GM04504 (cell line): ENCODE data around the gene NOPCHAP1.
"Not testable (repeated sequence)": the region's sequence is repeated elsewhere in the genome, so short reads cannot be mapped to it uniquely, and the experiment has no call there.

Source experiments
- DNase-seq: peaks from one replicate; pipeline ENCODE4 v3.0.0-alpha.2; 2012; ENCODE audit warnings: low read depth

Gene NOPCHAP1

DNA sequence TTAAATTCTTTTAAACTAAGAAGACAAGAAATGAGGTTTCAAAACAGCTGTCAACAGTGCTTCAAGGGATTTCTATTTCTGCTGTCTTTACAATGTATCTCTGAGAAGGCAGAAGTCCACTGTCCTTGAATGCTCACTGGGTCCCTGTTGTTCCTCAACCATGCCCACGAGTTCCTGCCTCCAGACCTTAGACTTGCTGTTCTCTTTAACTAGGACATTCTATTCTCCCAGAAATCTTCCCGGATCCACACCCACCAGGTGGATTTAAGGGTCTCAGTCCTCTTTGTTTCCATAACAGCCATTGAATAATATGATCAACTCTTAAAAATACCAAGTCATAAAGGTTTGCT lies 21.3 kb upstream of the NOPCHAP1 start:
- no peak for DNase-seq

DNA sequence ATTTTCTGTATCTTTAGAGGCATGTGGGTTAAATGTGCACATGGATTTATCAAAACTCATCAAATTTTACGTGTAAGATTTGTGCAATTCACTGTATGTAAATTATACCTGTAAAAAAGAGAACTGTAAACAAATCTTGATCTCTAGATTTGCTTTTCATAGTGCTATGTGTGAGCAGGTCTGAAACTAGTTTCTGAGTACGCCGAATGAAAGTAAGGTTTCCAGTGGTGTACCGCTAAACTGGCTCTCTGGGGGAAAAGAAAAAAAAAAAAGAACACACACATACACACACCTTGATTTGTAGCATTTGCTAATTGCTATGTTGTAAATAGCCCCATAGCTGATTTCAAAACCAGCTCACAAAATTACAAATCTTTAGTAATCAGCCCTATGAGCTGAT lies 19.4 kb upstream of the NOPCHAP1 start:
- no peak for DNase-seq

DNA sequence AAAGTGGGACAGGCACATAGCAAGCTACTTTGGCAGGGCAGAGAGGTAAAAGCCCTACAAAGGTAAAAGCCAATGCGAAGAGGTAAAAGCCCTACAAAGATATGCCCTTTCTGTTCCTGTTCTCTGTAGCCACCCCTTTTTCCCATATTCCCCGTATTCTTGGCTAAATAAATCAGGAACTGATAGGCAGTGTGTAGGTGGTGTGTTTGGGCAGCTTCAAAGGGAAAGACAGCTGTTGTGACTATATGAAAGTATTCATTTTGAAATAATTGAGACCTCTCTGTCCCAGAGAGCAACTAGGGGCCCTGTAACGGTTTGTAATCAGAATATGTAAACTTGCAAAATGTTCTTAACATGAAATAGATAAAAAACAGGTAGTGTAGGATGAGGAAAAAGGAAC lies 16.8 kb upstream of the NOPCHAP1 start:
- no peak for DNase-seq

DNA sequence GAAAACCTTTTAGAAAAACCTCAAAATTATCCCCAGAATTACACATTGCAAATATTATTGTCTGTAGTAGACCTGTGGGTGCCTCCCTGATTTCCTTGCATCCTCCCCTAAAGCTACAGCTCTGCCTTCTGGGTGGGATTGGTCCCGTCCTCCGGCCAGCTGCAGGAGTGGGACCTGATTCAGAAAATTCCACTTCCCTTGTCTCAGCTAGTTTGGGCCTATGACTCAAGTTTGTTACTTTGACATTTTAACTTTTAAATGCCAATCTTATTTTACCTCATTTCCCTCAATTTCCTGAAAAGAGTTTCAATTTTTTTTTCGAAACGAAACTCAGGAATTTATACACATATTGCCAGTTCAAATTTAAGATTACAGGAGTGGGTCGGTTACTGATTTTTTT lies 14.8 kb upstream of the NOPCHAP1 start:
- no peak for DNase-seq

DNA sequence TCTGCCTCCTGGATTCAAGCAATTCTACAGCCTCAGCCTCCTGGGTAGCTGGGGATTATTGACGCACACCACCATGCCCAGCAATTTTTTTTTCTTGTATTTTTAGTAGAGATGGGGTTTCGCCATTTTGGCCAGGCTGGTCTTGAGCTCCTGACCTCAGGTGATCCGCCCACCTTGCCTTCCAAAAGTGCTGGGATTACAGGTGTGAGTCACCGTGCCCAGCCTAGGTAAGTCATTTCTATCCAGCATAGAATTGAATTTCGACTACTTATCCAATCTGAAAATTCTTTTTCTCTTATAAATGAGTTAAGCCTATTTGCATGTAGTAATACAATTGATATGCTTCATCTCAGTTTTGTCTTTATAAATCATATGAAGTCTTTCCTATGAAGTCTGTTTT lies 12.9 kb upstream of the NOPCHAP1 start:
- DNase-seq: no peak

DNA sequence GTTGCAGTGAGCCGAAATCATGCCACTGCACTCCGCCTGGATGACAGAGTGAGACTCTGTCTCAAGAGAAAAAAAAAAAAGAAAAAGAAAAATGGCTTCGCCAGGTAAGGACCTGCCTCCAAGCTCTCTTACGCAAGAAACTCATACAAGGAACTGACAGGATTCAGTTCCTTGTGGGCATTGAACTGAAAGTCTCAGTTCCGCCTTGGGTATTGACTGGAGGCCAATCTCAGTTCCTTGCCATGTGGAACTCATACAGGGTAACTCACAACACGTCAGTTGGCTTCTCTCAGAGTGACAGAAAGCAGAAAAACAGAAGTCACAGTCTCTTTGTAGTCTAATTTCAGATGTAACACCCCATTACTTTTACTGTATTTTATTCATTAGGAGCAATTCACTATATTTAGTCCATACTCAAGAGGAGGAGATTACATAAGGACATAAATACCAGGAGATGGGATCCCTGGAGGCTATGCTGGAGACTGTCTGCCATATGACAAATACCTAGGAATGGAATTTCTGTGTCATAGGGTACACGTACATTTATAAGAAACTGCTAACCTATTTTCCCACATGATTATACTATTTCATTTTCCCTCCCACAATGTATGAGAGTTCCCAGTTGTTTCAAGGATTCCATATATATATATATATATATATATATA lies 11.4 kb upstream of the NOPCHAP1 start:
- DNase-seq: no peak

DNA sequence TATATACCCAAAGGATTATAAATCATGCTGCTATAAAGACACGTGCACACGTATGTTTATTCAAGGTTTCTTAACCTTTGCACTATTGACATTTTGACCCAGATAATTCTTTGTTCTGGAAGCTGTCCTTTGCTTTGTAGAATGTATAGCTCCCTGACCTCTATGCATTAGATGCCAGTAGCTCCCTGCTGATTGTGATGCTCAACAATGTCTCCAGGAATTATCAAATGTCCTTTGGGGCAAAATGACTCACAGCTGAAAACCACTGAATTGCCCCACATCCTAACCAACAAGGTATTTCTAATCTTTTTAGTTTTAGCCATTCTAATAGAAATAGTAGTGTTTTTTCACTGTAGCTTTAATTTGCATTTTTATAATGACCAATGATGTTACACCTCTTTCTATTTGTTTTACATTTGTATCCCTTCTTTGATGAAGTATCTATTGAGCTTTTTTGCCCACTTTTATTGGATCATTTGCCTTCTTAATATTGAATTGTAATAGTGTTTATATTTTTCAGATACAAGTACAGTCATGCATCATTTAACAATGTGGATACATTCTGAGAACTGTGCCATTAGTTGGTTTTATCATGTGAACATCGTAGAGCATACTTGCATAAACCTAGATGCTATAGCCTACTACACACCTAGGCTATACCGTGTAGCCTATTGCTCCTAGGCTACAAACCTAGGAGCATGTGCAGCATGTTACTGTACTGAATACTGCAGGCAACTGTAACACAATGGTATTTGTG lies 10.4 kb upstream of the NOPCHAP1 start:
- peak; percentile 33 for DNase-seq

DNA sequence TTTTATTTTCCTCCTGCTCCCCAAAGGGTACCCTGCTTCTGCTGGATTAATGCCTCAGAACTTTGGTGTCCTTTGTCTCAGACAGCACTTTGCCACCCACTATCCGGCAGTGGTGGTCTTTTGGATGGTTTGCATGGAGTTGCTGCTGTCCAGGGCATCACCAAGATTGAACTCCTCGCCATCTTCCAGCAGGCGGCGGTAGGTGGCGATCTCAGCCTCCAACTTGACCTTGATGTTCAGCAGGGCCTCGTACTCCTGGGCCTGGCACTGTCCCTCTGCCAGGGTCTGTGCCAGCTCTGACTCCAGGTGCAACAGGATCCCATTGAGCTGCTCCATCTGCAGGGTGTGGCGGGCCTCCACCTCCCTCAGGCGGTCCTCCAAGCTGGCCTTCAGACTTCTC lies 9.4 kb upstream of the NOPCHAP1 start:
- DNase-seq: no peak

DNA sequence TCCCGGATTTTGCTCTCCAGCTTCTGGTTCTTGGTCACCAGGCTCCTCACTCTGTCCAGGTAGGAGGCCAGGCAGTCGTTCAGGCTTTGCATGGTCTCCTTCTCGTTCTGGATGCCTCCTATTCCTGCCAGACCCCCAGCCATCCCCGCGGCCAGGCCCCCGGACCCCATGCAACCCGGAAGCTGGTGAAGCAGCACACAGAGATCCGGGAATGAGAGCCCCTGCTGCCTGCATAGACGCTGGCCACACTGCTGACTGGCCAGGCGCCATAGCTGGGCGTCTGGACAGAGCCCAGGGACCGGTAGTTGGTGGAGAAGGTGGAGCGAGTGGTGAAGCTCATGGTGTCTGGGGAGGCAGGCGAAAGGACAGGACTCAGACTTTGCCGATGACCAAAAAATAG lies 8.4 kb upstream of the NOPCHAP1 start:
- DNase-seq: not testable (repeated sequence)

DNA sequence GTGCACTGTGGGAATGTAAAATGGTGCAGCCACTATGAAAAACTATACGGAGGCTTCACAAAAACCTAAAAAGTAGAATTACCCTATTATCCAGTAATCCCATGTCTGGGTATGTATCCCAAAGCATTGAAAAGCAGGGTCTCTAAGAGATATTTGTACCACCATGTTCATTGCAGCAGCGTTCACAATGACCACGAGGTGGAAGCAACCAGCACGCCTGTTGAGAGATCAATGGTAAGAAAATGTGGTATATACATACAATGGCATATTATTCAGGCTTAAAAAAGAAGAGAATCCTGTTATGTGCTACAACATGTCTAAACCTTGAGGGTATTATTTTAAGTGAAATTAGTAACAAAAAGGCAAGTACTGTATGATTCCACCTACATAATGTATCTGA lies 910 bp upstream of the NOPCHAP1 start:
- no peak for DNase-seq

DNA sequence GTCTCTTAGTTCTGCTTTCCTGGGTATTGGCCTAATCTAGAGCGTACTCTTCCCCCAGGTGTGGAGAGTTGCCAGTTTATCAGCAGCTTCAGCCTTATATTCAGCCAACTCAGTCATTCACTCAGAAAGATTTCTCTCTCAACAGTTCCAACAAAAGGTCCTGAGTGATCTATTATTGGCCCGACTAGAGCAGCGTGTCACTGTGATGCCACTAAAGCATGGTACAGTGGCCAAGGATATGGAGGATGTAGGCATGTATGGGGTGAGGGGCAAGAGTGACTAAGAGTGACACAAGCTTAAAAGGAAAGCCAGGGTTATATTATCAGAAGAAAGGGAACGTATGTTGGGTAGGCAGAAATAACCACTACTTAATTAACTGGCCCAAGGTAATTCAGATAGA lies 4.8 kb downstream of the NOPCHAP1 start:
- no peak for DNase-seq

DNA sequence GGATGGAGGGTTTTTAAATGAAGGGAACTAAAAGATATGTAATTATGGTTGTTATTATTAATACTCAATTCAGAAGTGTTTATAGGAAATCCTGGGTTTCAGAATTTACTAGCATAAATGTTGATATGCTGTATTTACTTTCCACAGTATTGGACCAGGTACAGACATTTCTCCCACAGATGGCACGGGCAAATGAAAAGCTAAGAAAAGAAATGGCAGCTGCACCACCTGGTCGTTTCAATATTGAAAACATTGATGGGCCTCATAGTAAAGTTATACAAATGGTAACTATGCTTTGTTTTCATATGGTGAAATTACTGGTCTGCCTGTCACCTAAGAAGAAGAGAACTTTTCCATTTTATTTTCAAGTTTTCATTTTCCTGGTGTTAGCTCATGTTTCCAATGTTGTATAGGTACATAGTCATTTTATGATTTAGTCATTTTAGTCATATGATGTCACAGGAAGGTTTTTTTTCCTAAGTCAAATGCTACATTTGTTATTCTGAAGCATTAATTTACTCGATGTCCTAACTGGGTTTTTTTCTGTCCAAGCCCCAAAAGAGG lies 5.5 kb downstream of the NOPCHAP1 start:
- DNase-seq: no peak

DNA sequence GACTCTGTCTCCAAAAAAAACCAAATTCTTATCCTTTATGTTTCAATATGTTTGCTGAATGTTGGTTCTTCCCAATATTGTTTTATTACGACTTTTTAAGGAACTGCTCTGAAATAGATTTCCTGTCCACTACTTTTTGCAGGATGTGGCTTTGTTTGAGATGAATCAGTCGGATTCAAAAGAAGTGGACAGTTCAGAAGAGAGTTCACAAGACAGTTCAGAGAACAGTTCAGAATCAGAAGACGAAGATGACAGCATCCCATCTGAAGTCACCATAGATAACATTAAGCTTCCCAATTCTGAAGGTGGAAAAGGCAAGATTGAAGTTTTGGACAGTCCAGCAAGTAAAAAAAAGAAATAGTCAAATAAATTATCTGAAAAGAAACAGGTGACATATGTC lies 8.2 kb downstream of the NOPCHAP1 start:
- DNase-seq: no peak

DNA sequence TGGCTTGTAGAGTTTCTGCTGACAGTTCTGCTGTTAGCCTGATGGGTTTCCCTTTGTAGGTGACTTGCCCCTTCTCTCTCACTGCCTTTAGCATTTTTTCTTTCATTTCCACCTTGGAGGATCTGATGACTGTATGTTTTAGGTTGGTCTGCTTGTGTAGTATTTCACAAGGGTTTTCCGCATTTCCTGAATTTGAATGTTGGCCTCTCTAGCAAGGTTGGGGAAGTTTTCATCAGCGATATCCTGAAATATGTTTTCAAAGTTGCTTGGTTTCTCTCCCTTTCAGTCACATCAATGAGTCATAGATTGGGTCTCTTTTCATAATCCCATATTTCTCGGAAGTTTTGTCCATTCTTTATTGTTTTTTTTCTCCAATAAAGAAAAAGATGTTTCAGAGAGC lies 11.4 kb downstream of the NOPCHAP1 start:
- no peak for DNase-seq

DNA sequence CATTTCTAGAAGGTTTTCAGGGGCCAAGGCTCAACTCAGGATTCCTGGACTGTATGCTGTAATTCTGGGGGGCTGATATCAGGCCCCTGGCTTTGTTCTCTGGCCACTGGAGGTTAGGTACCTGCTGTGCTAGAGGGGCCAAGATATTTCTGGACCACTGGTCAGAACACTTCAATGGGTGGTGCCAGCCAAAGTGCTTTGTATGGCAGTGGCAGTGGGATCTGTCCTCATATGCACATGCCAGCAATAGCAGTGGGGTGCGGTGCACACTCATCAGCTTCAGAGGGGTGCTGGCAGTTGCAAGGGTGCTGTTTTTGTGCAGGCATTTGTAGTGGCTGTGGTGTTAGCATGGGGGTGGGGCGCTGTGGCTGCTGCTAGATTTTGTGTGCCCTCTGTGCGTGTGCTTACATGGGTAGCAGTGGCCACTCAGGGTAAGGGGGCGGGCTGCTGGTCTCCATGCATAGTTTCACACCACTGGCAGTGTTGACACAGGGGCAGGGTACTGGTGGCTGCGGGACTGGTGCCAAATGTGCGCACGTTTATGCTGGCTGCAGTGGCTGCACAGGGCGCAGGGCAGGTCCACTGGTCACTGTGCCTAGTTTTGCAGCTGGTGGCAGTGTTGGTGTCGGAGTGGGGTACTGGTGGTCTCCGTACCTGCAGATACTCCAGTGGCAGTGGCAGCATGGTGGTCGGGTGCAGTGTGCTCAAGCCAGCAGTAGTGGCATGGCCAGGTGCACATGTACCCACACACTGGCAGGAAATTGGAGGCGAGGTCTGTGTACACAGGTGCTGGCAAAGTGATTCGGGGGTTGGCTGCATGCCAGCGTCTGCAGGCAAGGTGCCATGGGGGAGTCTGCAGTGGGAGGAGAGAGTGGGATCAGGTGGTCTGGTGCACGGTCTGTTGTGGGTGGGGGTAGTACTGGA lies 12.6 kb downstream of the NOPCHAP1 start:
- DNase-seq: no peak

DNA sequence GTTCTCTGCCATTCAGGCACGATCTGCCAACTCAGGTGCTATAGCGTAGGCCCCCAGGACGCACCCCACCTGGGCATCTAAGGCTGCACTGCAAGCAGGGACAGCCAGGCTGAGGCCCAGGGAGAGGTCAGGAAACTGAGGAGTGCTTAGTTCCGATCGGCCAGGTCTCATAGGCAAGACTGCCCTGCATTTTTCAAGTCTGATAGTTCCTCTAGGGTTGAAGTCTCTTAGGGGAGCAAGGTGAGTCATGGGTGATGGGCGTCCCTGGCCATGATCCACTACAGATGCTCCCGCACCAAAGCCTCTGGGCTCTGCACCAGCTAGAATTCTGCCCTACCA lies 13.2 kb downstream of the NOPCHAP1 start:
- DNase-seq: no peak

DNA sequence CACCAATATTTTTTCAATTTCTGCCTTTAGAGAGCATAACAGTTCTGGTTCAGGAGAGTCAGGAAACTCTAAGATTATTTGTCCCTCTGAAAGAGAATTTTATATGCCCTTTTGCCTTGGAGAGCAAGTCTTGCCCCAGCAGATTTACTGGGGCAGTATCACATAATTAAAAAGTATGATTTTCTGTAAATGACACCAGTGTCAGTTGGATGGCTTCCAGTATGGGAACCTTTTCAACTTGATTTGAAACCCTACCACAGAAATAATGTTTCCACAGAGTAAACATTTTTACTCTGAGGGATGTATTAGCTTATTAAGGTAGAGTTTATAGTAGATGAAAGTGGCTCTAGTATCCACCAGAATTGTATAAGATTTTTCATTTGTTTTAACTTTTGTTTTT lies 15.4 kb downstream of the NOPCHAP1 start:
- no peak for DNase-seq

DNA sequence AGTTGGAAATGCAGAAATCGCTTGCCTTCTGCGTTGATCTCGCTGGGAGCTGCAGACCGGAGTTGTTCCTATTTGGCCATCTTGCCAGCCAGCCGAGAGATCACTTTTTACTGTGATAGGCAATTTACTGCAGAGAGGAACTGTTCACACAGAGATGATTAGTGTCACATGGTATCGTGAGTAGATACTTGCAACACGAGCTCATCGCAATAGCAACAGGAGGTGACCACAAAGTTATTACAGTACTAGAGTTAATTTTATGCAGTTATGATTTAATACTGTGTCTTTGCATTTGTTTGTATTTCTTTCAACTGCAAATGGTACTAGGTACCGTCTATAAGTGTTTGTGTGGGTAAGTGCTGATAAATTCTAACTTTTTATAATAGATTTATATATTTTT lies 27.8 kb downstream of the NOPCHAP1 start:
- peak; percentile 8 for DNase-seq

DNA sequence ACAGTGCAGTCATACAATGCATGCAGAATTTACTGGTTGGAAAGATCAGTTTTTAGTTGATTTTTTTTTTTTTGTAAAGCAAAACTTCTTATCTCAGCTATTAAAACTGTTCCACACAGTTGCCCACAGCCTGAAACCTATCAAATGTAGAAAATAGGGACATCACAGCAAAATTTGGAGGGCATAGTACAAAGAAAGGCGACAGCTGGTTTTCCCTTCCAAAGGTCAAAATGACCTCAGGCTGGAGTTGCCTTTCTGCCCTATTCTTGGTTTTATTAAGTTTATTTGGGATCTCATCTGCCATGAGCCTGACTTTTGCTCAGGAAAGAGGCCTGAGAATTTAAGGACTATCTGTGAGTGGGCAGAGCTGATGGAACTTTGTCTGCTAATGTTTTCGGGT lies 28.5 kb downstream of the NOPCHAP1 start:
- DNase-seq: no peak

DNA sequence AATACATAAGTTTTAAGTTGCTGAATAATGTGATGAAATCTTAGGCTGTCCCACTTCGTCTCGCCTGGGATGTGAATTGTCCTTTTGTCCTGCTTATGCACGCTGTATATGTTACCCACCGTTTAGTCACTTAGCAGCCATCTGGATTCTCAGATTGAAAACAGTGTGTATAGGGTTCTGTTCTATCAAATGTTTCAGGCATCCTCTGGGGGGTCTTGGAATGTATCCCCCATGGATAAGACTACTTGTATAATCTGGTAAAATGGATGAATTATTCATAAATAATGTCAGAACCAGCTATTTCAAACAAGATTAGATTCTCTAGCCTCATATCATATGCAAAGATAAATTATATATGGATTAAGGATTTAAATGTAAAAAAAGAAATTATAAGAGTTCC lies 29.4 kb downstream of the NOPCHAP1 start:
- no peak for DNase-seq

DNA sequence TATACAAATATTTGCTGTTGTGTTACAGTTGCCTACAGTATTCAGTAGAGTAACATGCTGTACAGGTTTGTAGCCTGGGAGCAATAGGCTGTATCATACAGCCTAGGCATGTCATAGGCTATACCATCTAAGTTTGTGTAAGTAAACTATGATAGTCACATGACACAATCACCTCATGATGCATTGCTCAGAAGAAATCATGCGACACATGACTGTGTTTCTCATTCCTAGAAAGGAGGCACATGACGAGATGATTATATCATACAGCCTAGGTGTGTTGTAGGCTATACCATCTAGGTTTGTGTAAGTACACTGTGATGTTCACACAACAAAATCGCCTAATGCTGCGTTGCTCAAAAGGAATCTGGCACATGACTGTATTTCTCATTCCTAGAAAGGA lies 31.9 kb downstream of the NOPCHAP1 start:
- no peak for DNase-seq

DNA sequence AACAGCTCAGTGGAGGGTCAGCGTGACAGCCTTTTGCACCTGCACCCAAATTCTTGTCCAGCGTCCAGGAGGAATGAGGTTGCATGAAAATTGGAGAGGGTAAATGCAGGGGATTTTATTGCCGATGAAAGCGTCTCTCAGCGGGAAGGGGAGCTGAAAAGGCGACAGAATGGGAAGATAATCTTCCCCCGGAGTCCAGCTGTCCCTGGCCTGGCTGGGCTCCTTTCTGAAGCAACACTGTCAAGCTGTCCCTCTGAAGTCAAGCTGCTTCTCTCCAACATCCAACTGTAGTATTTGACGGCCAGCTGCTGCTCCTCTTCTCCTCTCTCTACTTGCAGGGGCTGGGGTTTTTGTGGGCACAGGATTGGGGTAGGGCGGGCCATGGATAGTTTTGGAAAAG lies 32.7 kb downstream of the NOPCHAP1 start:
- DNase-seq: no peak
